ENCODE data around the gene SNX25.

DNA sequence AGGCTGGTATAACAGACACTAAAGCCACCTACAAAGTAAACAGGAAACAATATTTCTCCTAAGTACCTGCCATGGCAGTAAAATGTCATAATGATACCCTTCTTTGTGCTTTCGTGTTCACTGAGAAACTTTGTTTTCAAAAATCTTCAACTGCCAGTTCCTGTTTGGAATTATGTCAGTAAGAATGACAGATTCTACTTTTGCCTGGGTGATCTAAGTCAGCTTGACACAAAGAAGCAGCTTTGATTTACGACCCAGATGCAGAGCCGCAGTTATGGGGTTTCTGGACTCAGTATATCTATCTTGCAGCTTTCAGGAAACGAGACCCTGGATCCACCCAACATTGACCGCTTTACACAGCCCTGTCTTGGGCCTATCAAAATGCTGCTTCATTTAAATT, 71.2 kb downstream of the SNX25 start:
- TF ChIP-seq CTCF (IDR thresholded peaks at IDR 0.05 in 8 of 11, conservative IDR thresholded peaks at IDR 0.05 in 3 of 11) (no peak), POLR2AphosphoS5 (IDR thresholded peaks at IDR 0.05) (no peak), POLR2A (IDR thresholded peaks at IDR 0.05) (no peak)
